GM18858 (cell line): ENCODE measurements around the gene GYG2.
"Not testable (repeated sequence)": the region's sequence is repeated elsewhere in the genome, so short reads cannot be mapped to it uniquely, and the experiment has no call there.

Experiments
- ATAC-seq: cut with Tn5 transposase; IDR thresholded peaks from one replicate; pipeline ENCODE4 v1.9.1; 2021; ENCODE audit not compliant: unreplicated experiment

The GYG2 gene

GRCh38 chrX:2867206-2867605 lies 38.5 kb downstream of the GYG2 start:
- ATAC-seq, result no peak

- no peak for ATAC-seq
These were observed 41.9 kb downstream of the GYG2 start for GRCh38 chrX:2870650-2871049.

GRCh38 chrX:2871831-2872230 lies 43.1 kb downstream of the GYG2 start:
- no peak for ATAC-seq

- no peak for ATAC-seq
These were observed 44.0 kb downstream of the GYG2 start for GRCh38 chrX:2872671-2873277.

GRCh38 chrX:2874222-2875135 lies 45.7 kb downstream of the GYG2 start:
- ATAC-seq, result no peak

GRCh38 chrX:2875136-2875481 lies 46.4 kb downstream of the GYG2 start:
- ATAC-seq, result no peak

- no peak for ATAC-seq
These were observed 47.2 kb downstream of the GYG2 start for GRCh38 chrX:2875798-2876399.

- no peak for ATAC-seq
These were observed 49.8 kb downstream of the GYG2 start for GRCh38 chrX:2878563-2878962.

GRCh38 chrX:2879670-2880069 lies 50.9 kb downstream of the GYG2 start:
- ATAC-seq, result no peak

- no peak for ATAC-seq
These were observed 55.0 kb downstream of the GYG2 start for GRCh38 chrX:2883770-2884169.

GRCh38 chrX:2888309-2888708 lies 59.6 kb downstream of the GYG2 start:
- ATAC-seq, result no peak

GRCh38 chrX:2889045-2889605 lies 60.4 kb downstream of the GYG2 start:
- ATAC-seq, result no peak

GRCh38 chrX:2889706-2890490 lies 61.2 kb downstream of the GYG2 start:
- not testable (repeated sequence) for ATAC-seq

GRCh38 chrX:2890536-2891460 lies 62.1 kb downstream of the GYG2 start:
- not testable (repeated sequence) for ATAC-seq

- ATAC-seq, result no peak
These were observed 64.1 kb downstream of the GYG2 start for GRCh38 chrX:2892816-2893215.

GRCh38 chrX:2894885-2895292 lies 66.2 kb downstream of the GYG2 start:
- ATAC-seq, result no peak

- no peak for ATAC-seq
These were observed 68.6 kb downstream of the GYG2 start for GRCh38 chrX:2897311-2897689.

- ATAC-seq, result peak; percentile 53
These were observed 69.2 kb downstream of the GYG2 start for GRCh38 chrX:2897690-2898623.
